Measurements from ENCODE around the gene BCS1L.

- TF ChIP-seq CTCF (IDR thresholded peaks at IDR 0.05; ENCODE audit: poor library complexity) (no peak), EZH2 (IDR thresholded peaks at IDR 0.05; ENCODE audit: borderline replicate concordance) (no peak)
Measured at GRCh38 chr2:218664653-218665052, 5.2 kb downstream of the BCS1L start.

All from hepatocyte (in vitro differentiated cells).